HCT116 (cell line): ENCODE data around the gene DIRAS2. TPM values are rescaled to one million over a fixed set of nuclear protein-coding genes. Genes with fewer than 3 reads are reported as not detected.

Experiments used
- ATAC-seq: fragments of 200-7000 bp; cut with Tn5 transposase; 2 replicates; pipeline ENCODE4 v1.9.1; 2020; ENCODE audit warnings: mild to moderate bottlenecking, moderate library complexity
- BruUV-seq: library from RNA; stranded (reverse); fragments of 400-500 nt; replicated peaks from 2 replicates; lab custom pipeline; 2021; lab: Mats Ljungman, UMichigan
- CTCF ChIA-PET: fragments of 300-600 bp; sonication (Branson Sonifier 250); formaldehyde crosslinking; loops from one replicate; lab custom pipeline; 2021; ENCODE audit warnings: antibody characterized with exemption; lab: Charles Lee
- POLR2A ChIA-PET: fragments of 300-600, 350-600 bp; sonication (Branson Sonifier 250); formaldehyde crosslinking; loops from one replicate; lab custom pipeline; 2021; ENCODE audit warnings: antibody characterized with exemption; lab: Charles Lee
- RAD21 ChIA-PET, 2 experiments: fragments of 300-600 bp; sonication (Branson Sonifier 250); formaldehyde crosslinking; loops; one replicate each; lab custom pipeline; 2023; ENCODE audit warnings: low total read pairs in 2 of 2; ENCODE audit not compliant: uncharacterized antibody in 2 of 2, unreplicated experiment in 2 of 2, low non-redundant PET in 1 of 2; lab: Charles Lee
- DNase-seq: peaks from one replicate; pipeline ENCODE4 v3.0.0-alpha.2; 2010; ENCODE audit warnings: low read depth, low spot score
- H2AFZ ChIP-seq: fragments of 200-600 bp; shearing (Covaris generic), sonication (generic); 2 replicates; pipeline ENCODE4 v1.6.1; 2017; ENCODE audit warnings: low read depth, mixed run types, mixed read lengths, antibody characterized with exemption, low read length; ENCODE audit not compliant: poor library complexity, severe bottlenecking
- H3K27ac ChIP-seq: 2 replicates; pipeline ENCODE4 v1.5.1; 2012; ENCODE audit warnings: low read depth, low read length
- H3K27me3 ChIP-seq: fragments of 200-600 bp; sonication (generic); 2 replicates; pipeline ENCODE4 v1.6.1; 2016; ENCODE audit warnings: mixed run types, low read length, mixed read lengths; ENCODE audit not compliant: insufficient read depth
- H3K36me3 ChIP-seq, 2 experiments: fragments of 200-500 bp in 1 of 2; fragments of 200-600 bp in 1 of 2; sonication (Bioruptor generic) in 1 of 2; sonication (generic) in 1 of 2; 2 replicates each; pipeline versions ENCODE4 v1.5.1 to v1.6.1; 2014 to 2016; ENCODE audit warnings: low read length in 2 of 2, inconsistent platforms in 1 of 2, mixed read lengths in 1 of 2, mixed run types in 1 of 2; ENCODE audit not compliant: insufficient read depth in 2 of 2, control insufficient read depth in 1 of 2
- H3K4me1 ChIP-seq, 2 experiments: fragments of 200-600 bp in 1 of 2; sonication (generic) in 1 of 2; 2 replicates each; pipeline versions ENCODE4 v1.5.1 to v1.6.1; 2012 to 2017; ENCODE audit warnings: low read length in 2 of 2, inconsistent platforms in 1 of 2, mild to moderate bottlenecking in 1 of 2, mixed read lengths in 1 of 2, mixed run types in 1 of 2, moderate library complexity in 1 of 2; ENCODE audit not compliant: insufficient read depth in 2 of 2, control insufficient read depth in 1 of 2
- H3K4me2 ChIP-seq: fragments of 200-600 bp; sonication (generic); 2 replicates; pipeline ENCODE4 v1.6.1; 2017; ENCODE audit warnings: mixed run types, low read length, mixed read lengths
- H3K4me3 ChIP-seq, 2 experiments: fragments of 200-600 bp in 1 of 2; sonication (generic) in 1 of 2; replicated peaks in 1 of 2; 2 replicates each; pipeline ENCODE4 v1.5.1; 2011 to 2016; ENCODE audit warnings: low read length in 2 of 2, control low read depth in 1 of 2, low read depth in 1 of 2, mild to moderate bottlenecking in 1 of 2, mixed read lengths in 1 of 2, mixed run types in 1 of 2
- H3K79me2 ChIP-seq: fragments of 200-600 bp; sonication (generic); 2 replicates; pipeline ENCODE4 v1.6.1; 2017; ENCODE audit warnings: mild to moderate bottlenecking, mixed run types, low read length, moderate library complexity, mixed read lengths; ENCODE audit not compliant: insufficient read depth
- H3K9ac ChIP-seq: fragments of 200-600 bp; sonication (generic); 2 replicates; pipeline ENCODE4 v1.6.1; 2016; ENCODE audit warnings: low read length, mixed read lengths
- H3K9me2 ChIP-seq: fragments of 200-600 bp; sonication (generic), shearing (Covaris generic); 2 replicates; pipeline ENCODE4 v1.6.1; 2017; ENCODE audit warnings: mixed run types, mild to moderate bottlenecking, moderate library complexity; ENCODE audit not compliant: insufficient read depth
- H3K9me3 ChIP-seq, 2 experiments: fragments of 200-500 bp in 1 of 2; fragments of 200-600 bp in 1 of 2; sonication (Bioruptor generic) in 1 of 2; sonication (generic) in 1 of 2; 2 replicates each; pipeline ENCODE4 v1.6.1; 2014 to 2017; ENCODE audit warnings: low read length in 2 of 2, mixed read lengths in 2 of 2, inconsistent platforms in 1 of 2, low read depth in 1 of 2, mild to moderate bottlenecking in 1 of 2, mixed run types in 1 of 2, moderate library complexity in 1 of 2; ENCODE audit not compliant: control insufficient read depth in 1 of 2, insufficient read depth in 1 of 2
- H4K20me1 ChIP-seq: fragments of 200-600 bp; sonication (generic), shearing (Covaris generic); 2 replicates; pipeline ENCODE4 v1.6.1; 2017; ENCODE audit warnings: mixed run types, mild to moderate bottlenecking, moderate library complexity; ENCODE audit not compliant: insufficient read depth
- ELF1 ChIP-seq: IDR thresholded peaks from 2 replicates; pipeline ENCODE4 v1.6.1; 2012; ENCODE audit warnings: low read depth, borderline replicate concordance
- FOSL1 ChIP-seq: IDR thresholded peaks from 2 replicates; pipeline ENCODE4 v1.6.1; 2012; ENCODE audit warnings: low read depth
- JUND ChIP-seq: IDR thresholded peaks from 2 replicates; pipeline ENCODE4 v1.6.1; 2012
- MAX ChIP-seq: IDR thresholded peaks from 2 replicates; pipeline ENCODE4 v1.6.1; 2012
- POLR2AphosphoS5 ChIP-seq: IDR thresholded peaks from 2 replicates; pipeline ENCODE4 v1.6.1; 2011; ENCODE audit warnings: mild to moderate bottlenecking, low read depth, low read length, moderate library complexity
- RAD21 ChIP-seq: IDR thresholded peaks from 2 replicates; pipeline ENCODE4 v1.6.1; 2012; ENCODE audit warnings: low read depth, mild to moderate bottlenecking
- SP1 ChIP-seq: IDR thresholded peaks from 2 replicates; pipeline ENCODE4 v1.6.1; 2012; ENCODE audit warnings: low read depth
- SRF ChIP-seq: IDR thresholded peaks from 2 replicates; pipeline ENCODE4 v1.6.1; 2012; ENCODE audit warnings: low read depth
- YY1 ChIP-seq: IDR thresholded peaks from 2 replicates; pipeline ENCODE4 v1.6.1; 2011; ENCODE audit warnings: low read length, low read depth, moderate library complexity, mild to moderate bottlenecking; ENCODE audit not compliant: insufficient replicate concordance; ENCODE audit errors: extremely low read depth
- ZNF274 ChIP-seq: fragments of 200-500 bp; sonication (Bioruptor generic); IDR thresholded peaks from 2 replicates; pipeline ENCODE4 v1.6.1; 2014; ENCODE audit warnings: mild to moderate bottlenecking, low read depth, low read length, inconsistent platforms
- intact Hi-C: fragments of 100-400 bp; cut with micrococcal nuclease; formaldehyde crosslinking; loops from 2 replicates; pipeline ENCODE4 v1.10.0; 2022
- total RNA-seq: library from RNA; stranded (reverse); gene quantifications from one replicate; pipeline ENCODE4 v1.2.1, GENCODE V29; 2021; ENCODE audit not compliant: unreplicated experiment
- TF ChIP-seq, protein P1 (sequence below), 3 experiments: fragments of 200-600 bp in 1 of 3; sonication (generic) in 1 of 3; IDR thresholded peaks in 2 of 3; conservative IDR thresholded peaks in 1 of 3; 2 replicates each; pipeline ENCODE4 v1.5.1; 2012 to 2017; ENCODE audit warnings: low read depth in 2 of 3, low read length in 2 of 3, antibody characterized with exemption in 1 of 3, borderline replicate concordance in 1 of 3, control low read depth in 1 of 3, mild to moderate bottlenecking in 1 of 3, mixed read lengths in 1 of 3, mixed run types in 1 of 3, moderate library complexity in 1 of 3; ENCODE audit not compliant: insufficient read depth in 1 of 3

DIRAS2 gene
- total RNA-seq, 1 experiment from 2014 or later, result not detected

- Histone ChIP-seq H3K9me3 (no peaks in the 10 kb centered on the region), H3K27ac (no peak overlapping the region), H3K9ac (no peak overlapping the region), H4K20me1 (no peaks in the 10 kb centered on the region), H3K27me3 (peaks cover 14% of the 10 kb centered on the region; the same call in 1 of the 2 replicates), H3K4me2 (no peak overlapping the region), H3K79me2 (no peaks in the 10 kb centered on the region), H3K9me2 (no peaks in the 10 kb centered on the region), H2AFZ (no peak overlapping the region), H3K4me3 (no peak overlapping the region), H3K36me3 (no peaks in the 10 kb centered on the region), H3K4me1 (no peaks in the 10 kb centered on the region)
- DNase-seq (no peak), ATAC-seq (no peak)
- ChIA-PET CTCF (no interaction called here), RAD21 (no interaction called here), POLR2A (no interaction called here)
- TF ChIP-seq ELF1, result no peak
- TF ChIP-seq, protein P1, sequence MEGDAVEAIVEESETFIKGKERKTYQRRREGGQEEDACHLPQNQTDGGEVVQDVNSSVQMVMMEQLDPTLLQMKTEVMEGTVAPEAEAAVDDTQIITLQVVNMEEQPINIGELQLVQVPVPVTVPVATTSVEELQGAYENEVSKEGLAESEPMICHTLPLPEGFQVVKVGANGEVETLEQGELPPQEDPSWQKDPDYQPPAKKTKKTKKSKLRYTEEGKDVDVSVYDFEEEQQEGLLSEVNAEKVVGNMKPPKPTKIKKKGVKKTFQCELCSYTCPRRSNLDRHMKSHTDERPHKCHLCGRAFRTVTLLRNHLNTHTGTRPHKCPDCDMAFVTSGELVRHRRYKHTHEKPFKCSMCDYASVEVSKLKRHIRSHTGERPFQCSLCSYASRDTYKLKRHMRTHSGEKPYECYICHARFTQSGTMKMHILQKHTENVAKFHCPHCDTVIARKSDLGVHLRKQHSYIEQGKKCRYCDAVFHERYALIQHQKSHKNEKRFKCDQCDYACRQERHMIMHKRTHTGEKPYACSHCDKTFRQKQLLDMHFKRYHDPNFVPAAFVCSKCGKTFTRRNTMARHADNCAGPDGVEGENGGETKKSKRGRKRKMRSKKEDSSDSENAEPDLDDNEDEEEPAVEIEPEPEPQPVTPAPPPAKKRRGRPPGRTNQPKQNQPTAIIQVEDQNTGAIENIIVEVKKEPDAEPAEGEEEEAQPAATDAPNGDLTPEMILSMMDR (IDR thresholded peaks at IDR 0.05 in 2 of 3, conservative IDR thresholded peaks at IDR 0.05 in 1 of 3; ENCODE audit: borderline replicate concordance in 1 of 3, insufficient read depth in 1 of 3, low read depth in 2 of 3, low read length in 2 of 3), result no peak
- TF ChIP-seq SRF, result no peak
- no peak for TF ChIP-seq POLR2AphosphoS5
- TF ChIP-seq JUND, result no peak
- no peak for TF ChIP-seq FOSL1
- TF ChIP-seq SP1, result no peak
- TF ChIP-seq ZNF274, result no peak
- TF ChIP-seq YY1, result no peak
- no peak for TF ChIP-seq RAD21
- TF ChIP-seq MAX, result no peak
- intact Hi-C loops, result no loop called here
- no TSS peak for BruUV-seq
These were observed 63.4 kb downstream of the DIRAS2 start for GRCh38 chr9:90579181-90579580.
